Inflammatory macrophage treated with lipopolysaccharide for 4 hours (primary cell): ENCODE measurements around the gene NDUFAF2.
A peak's percentile ranks its signal among the peaks of the same experiment; 100 is the strongest.
"Not testable (repeated sequence)": the region's sequence is repeated elsewhere in the genome, so short reads cannot be mapped to it uniquely, and the experiment has no call there.

Experiments
- DNase-seq: peaks from one replicate; pipeline ENCODE4 v3.0.0-alpha.2; 2020

Gene NDUFAF2

DNA sequence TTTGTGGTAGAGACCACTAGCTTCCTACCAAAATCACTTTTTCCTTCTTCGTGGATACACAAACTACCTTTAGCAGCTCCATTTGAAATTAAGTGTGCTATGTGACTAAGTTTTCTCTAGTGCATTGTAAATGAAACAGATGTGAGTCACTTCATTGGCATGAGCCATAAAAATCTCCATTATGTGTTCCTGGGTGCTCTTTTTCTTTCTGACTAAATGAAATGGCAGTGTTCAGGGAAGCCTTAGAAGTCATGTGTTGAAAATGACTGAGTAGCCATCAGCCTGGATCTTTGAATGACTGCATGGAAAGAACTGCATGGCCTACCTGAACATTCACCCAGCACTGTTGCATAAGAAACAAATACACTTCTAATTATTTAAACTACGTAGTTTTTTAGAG is 107.9 kb downstream of the NDUFAF2 start:
- DNase-seq: no peak

DNA sequence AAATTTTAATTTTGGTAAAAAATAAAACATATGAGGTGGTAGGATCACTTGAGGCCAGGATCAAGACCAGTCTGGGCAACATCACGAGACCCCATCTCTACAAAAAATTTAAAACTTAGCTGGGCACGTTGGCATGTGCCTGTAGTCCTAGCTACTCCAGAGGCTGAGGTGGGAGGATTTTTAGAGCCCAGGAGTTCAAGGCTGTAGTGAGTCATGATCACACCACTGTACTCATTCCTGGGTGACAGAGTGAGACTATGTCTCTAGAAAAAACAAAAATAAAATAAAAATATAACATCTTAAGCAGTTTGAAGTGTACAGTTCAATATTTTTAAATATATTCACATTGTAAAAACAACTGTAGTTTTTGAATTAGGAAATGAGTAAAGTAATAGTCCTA is 108.9 kb downstream of the NDUFAF2 start:
- no peak for DNase-seq

DNA sequence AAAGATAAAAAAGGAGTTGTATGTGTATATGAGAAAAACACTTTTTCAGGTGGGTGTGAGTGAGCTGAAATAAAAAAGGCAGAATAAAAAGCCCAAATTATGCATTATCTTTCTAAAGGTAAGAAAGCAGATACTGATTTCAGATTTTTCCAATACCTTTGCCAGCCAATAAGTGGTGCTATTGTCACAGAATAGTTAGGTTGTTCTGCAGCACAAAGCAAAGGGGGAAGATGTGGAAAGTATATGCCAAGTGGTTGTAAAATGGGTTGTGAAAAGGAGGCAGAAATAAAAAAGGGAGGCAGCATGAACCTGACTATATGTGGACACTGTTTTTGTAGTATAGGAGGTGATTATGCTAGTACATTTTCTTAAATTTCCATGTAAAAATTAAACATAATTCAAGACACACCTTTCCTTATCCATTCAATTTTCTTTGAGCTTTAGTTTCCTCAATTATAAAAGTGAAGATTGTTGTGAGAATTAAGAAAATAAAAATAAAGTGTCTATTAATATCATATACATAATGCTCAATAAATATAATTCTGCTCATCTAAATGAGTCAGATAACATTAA is 110.5 kb downstream of the NDUFAF2 start:
- peak; percentile 63 for DNase-seq

DNA sequence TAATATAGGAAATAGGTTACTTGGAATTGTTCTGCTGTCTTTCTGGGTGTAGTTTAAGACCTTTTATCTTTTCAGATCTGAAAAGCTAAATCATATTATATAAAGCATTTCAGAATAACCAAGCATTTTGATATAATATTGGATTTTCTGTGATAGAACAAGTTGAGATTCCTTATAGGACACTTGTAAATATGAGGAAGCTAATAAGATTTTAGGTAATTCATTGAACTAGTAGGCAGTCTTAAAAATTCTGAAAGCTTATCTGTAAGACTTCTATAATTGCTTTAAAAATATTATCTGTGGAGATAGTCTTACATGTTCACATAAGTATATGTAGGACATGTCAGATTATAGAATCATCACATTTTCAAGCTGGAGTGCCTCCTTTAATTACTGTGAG is 114.5 kb downstream of the NDUFAF2 start:
- DNase-seq: no peak

DNA sequence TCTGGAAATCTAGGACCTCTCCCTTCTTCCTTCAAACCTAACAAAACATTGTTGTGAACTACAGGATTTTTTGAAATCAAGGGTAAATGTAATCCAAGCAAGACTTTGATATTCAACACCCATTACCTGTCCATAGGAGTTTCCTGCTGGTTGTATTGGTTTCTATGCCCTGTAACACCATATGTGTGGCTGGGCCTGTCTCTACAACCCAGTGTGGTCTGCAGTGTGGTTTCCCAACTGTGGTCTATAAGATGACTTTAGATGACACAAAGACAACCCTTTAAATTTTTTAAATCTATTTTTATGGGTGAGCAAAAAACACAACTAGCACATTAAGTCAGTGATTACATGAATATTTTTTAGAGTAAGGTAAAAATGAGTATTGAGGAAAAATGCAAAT is 124.1 kb downstream of the NDUFAF2 start:
- DNase-seq: no peak

DNA sequence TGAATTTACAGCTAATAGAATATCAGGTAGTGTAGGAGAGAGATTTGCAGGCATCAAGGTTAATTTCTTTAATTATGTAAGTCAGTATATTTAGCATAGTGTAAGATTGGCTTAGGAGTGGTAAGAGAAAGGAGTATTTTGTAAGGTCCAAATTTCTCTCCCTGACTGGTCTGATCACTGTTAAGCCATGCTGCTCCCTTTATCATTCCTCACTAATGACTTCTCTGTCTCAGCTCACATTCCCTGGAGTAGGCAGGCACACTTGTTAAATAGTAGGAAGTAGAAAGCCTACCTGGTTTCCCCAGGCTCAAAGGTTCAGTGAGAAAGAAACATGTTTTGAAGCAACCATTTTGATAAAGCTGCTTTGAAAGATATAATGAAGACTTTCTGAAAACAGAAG is 126.5 kb downstream of the NDUFAF2 start:
- DNase-seq: no peak

DNA sequence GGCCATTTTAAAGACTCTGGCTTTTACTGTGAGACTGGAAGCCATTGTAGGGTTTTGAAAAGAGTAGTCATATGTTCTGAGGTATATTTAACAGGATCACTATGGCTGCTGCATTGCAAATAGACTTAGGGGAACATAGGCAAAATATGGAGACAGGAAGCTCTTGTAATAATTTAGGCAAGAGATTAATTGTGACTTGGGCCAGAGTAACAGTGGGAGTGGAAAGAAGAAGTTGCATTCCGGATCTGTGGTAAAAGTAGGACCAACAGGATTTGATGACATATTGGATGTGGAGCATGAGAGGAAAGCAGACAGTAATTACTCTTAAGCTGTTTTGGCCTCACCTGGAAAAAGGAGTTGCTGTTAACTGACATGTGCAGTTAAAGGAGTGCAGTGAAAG is 131.6 kb downstream of the NDUFAF2 start:
- peak; percentile 53 for DNase-seq

DNA sequence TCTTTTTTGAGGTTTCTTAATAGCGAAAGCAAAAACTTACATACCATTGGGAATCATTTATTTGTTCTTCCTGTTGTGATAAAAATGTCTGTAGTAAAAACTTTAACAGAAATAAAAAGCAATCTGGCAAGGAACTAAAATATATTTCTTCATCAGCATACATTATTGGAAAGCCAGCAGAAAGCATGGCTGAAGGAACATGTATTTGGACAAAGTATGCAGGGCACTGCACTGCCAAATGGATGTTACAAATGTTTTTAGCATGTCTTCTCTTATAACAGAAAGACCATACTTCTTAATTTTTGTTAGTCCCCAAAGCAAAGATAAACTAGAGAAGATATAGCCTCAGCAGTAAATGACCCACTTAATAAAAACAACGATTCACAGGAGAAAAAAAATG is 136.7 kb downstream of the NDUFAF2 start:
- no peak for DNase-seq

DNA sequence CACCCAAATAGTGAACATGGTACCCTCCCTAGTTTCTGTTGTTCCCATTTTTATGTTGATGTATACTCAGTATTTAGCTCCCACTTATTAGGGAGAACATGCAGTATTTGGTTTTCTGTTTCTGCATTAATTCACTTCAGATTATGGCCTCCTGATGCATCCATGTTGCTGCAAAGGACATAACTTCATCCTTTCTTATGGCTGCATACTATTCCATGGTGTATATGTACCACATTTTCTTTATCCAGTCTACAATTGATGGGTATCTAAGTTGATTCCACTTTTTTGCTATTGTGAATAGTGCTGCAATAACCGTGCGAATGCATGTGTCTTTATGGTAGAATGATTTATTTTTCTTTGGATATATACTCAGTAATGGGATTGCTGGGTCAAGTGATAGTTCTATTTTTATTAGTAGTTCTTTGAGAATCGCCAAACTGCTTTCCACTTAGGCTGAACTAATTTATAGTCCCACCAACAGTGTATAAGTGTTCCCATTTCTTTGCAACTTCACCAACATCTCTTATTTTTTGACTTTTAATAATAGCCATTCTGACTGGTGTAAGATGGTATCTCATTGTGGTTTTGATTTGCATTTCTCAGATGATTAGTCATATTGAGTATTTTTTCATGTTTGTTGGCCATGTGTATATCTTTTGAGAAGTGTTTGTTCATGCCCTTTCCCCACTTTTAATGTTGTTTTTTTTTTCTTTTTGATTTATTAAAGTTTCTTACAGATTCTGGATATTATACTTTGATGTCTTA is 137.7 kb downstream of the NDUFAF2 start:
- DNase-seq: no peak

DNA sequence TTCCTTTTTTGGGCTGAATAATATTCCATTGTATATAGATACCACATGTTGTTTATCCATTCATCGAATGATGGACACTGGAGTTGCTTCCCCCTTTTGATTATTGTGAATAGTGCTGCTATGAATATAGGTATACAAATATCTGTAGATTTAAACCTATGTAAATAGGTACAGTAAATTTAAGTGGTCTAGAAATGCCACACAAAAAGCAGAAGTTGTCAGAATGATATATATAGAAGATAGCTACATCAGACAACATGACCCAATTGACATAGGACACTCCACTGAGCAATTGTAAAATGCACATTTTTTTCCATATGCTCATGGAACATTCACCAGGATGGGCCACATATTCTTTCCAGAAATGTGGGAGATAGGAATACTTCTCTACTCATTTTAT is 139.7 kb downstream of the NDUFAF2 start:
- no peak for DNase-seq

DNA sequence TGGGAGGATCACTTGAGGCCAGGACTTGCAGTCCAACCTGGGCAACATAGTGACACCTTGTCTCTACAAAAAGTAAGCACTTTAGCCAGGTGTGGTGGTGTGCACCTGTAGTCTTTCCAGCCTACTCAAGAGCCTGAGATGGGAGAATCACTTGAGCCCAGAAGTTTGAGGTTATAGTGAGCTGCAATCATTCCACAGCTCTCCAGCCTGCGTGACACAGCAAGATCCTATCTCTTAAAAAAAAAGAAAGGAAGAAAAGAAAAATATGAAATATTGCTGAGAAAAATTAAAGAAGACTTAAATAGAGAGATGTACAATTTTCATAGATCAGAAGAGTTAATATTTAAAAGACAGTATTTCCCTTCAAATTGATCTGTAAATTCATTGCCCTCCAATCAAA is 140.9 kb downstream of the NDUFAF2 start:
- no peak for DNase-seq

DNA sequence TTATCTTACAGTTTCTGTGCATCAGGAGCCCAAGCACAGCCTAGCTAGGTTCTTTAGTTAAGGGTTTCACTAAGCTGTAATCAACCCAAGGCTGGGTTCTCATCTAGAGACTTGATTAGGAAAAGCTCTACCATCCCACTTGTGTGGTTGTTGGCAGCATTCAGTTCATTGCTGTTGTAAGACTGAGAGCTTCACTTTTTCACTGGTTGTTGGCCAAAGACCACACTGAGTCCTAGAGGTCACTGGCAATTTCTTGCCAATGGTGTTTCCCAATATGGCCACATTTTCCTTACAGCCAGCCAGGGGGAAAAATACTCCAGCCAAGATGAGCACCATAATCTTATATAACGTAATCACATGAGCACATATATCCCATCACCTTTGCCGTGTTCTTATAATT is 142.9 kb downstream of the NDUFAF2 start:
- DNase-seq: no peak

DNA sequence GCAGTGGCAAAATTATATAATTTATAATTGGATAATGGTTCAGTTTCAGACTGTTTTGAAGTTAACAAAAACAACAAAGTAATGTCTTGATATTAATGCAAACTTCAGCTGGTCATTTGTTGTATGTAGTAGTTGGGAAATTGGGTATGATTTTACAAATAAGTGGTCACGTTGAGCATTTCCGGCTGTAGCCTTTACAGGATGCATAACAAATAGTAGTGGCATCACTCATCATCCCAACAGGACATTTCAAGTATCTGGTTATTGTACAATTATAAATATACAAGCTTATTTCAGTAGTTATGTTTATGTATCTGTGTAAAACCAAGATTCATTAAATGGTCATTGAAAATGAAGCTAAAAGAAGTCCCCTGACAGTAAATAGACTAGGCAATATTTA is 144.3 kb downstream of the NDUFAF2 start:
- DNase-seq: no peak

DNA sequence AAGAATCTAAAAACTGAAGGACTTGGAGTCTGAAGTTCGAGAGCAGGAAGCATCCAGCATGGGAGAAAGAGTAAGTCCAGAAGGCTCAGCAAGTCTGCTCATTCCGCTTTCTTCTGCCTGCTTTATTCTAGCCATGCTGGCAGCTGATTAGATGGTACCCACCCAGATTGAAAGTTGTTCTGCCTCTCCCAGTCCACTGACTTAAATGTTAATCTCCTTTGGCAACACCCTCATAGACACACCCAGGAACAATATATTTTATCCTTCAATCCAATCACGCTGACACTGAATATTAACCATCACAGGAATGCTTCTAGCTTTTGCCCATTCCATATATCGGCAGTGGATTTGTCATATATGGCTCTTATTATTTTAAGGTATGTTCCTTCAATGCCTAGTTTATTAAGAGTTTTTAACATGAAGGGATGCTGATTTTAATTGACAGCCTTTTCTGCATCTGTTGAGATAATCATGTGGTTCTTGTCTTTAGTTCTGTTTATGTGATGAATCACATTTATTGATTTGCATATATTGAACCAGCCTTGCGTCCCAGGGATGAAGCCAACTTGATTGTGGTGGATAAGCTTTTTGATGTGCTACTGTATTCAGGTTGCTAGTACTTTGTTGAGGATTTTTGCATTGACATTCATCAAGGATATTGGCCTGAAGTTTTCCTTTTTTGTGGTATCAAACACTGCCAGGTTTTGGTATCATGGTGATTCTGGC is 148.2 kb downstream of the NDUFAF2 start:
- DNase-seq: not testable (repeated sequence)

DNA sequence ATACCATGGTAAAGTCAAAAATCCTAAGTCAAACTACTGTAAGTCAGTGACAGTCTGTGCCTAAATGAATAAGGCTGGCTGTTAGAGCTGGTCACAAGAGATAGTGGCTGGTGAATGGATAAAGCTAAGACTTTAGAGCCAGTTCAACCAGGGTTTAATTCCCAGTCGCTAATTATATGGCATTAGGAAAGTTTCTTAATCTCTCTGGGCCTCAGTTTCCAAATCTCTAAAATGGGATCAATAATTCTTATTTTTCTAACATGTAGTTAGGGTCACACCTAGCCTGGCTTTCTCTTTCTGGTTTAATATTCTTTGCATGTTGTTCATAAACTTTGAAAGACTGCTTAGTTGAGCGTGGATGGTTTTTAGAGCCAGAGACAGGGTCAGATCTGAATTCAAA is 152.5 kb downstream of the NDUFAF2 start:
- no peak for DNase-seq

DNA sequence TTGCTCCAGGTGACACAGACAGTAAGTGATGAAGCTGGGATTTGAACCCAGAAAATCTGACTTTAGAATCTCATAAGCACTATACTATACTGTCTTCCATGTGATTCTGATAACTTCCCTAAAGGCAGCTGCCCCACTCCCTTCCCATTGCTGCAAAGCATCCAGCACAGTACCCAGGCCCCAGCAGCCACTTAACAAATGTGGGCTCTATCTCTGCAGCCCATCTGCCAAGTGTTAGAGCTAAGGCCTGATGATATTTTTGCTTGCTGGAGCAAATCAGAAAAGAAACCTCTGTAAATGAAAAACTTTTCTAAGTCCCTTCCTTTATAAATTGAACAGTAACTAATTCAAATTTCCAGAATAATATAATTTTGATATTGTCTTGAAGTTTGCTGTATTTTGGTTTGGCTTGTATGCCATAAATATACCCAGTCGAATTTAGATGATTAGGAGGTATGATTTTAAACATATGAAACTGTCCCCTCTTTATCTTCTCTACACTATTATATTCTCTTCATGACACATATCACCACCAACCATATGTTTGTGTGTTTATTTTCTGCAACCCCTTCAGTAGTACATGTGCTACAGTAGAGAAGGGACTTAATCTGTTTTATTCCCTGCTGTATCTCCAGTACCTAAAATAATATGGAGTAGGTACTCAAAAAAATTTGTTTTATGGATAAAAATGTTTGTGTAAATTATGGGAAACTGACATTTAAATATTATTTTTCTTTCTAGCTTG is 153.4 kb downstream of the NDUFAF2 start:
- no peak for DNase-seq

DNA sequence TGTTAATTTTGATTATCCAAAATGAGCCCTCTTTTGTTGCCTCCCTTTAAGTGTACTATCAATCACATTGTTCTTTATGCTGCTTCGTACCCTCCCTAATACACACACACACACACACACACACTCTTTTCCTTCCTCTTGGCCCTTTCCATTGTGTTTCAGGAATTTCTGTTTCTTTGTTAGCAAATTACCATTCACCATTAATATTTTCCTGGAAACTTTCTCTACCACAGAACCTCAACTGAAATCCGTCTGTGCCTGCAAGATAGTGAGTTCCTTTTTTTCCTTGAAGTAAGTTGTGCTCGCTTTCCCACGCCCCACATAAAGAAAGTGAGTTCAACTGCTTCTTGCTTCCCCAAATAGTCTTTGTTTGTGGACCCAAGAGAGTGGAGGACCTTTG is 155.4 kb downstream of the NDUFAF2 start:
- peak; percentile 13 for DNase-seq

DNA sequence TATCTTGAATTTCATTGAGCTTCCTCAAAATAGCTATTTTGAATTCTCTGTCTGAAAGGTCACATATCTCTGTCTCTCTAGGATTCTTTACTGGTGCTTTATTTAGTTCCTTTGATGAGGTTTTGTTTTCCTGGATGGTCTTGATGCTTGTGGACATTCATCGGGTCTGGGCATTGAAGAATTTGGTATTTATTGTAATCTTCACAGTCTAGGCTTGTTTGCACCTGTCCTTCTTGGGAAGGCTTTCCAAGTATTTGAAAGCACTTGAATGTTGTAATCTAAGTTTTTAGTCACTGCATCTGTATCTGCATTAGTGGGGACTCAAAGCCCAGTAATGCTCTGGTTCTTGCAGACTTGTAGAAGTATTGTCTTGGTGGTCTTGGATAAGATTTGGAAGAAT is 169.4 kb downstream of the NDUFAF2 start:
- no peak for DNase-seq

DNA sequence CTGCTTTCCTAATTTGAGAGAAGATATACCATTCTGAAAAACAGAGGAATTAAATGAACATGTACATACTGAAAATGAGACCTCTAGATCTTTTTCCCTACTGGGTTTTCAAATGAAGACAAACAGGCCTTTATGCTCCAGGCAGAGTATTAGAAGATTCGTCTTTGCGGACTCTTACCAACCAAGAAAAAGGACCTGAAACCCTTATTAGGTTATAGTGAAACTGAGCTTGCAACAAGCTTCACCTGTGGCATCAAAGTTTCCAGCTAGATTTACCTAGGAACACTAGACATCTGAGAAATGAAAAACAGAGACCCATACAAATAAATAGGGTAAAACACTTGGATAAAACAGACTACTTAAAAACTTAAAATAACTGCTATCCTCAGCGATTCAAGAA is 171.0 kb downstream of the NDUFAF2 start:
- DNase-seq: no peak

DNA sequence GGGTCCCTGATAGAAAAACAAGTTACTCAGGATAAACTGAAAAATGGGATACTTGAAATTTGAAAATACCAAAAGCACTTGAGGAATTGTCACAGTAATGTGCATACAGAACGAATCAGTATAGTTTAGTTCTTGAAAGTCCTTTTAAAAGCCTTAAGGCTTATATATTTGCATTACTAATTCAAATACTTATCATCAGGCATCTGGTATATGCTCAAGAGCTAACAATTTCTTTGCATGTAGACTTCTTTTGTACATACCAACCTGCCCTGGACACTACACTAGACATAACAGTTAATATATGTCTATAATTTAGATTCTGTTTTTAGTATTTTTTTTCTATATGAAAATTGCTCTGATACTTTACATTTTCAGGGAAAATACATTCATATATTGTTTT is 174.1 kb downstream of the NDUFAF2 start:
- no peak for DNase-seq

DNA sequence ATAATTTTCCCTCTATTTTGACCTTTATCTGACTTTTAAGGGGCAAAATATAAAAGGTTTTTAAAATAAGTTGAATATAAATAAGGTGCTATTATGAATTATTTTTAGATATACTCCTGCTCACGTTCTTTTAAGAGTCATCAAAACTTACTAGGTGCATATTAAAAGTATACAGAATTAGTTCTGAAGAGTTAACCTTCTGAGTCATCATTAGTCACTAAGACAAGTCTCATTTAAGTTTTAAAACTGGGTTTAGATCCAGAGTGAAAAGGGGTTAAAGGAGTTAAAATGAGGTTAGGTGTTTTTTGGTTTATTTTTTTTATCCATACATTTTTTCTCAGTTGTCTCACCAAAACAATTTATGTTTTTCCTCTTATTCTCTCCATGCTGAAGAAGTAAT is 175.5 kb downstream of the NDUFAF2 start:
- no peak for DNase-seq

DNA sequence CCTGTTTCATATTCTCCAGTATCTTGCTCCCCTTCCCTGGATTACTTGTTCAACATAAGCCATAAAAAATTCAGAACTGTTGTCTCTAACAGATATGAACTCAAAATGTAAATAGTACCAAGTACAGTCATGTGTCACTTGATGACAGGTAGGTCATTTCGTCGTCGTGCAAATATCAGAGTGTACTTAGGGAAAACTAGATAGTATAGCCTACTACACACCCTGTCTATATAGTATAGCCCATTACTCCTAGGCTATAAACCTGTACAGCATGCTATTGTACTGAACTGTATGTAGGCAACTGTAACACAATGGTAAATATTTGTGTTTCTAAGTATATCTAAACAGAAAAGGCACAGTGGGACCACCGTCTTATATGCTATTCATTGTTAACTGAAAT is 178.1 kb downstream of the NDUFAF2 start:
- no peak for DNase-seq

DNA sequence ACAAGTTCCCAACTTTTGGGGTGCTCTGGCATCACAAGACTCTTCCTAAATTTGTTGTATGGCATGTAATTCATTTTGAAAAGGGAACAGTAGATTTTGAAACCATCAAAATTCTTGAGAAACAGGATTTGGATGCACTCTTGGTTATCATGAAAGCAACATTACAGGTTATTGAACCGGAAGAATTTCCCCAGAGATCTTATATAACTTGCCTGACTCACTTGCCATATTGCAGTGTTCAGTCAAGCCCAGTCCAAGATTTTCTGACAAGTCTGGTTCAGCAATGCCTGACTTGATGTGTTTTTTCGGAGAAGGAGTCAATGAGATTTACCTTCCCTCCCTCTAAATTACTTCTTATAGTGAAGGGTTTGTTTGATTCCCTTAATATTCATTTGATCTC is 185.3 kb downstream of the NDUFAF2 start:
- no peak for DNase-seq

DNA sequence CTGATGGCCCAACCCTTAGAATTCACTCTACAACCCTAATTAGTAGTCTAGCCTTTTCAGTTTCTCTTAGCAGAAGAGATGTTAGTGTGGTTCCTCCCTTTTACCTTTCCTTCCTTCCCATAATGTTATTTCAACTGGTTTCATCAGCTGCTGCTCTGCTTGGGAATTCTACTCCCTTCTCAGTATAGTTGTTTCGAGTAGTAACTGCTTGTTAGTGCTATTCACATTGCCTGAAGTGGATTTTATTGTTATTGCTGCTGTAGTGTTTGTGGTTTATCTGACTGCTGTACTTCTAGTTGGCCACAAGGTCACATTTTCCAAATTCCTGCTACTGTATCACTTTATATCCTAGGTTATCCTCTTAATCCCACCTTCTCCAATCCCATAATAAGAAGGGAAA is 187.6 kb downstream of the NDUFAF2 start:
- DNase-seq: no peak
